GM19468 (cell line): ENCODE results near the gene UQCRHL.
"Not testable (repeated sequence)": the region's sequence is repeated elsewhere in the genome, so short reads cannot be mapped to it uniquely, and the experiment has no call there.

ENCODE experiments used
- ATAC-seq: cut with Tn5 transposase; IDR thresholded peaks from one replicate; pipeline ENCODE4 v1.9.1; 2021; ENCODE audit warnings: mild to moderate bottlenecking, moderate library complexity, moderate number of reproducible peaks; ENCODE audit not compliant: unreplicated experiment; ENCODE audit errors: extremely low read depth

UQCRHL gene

DNA sequence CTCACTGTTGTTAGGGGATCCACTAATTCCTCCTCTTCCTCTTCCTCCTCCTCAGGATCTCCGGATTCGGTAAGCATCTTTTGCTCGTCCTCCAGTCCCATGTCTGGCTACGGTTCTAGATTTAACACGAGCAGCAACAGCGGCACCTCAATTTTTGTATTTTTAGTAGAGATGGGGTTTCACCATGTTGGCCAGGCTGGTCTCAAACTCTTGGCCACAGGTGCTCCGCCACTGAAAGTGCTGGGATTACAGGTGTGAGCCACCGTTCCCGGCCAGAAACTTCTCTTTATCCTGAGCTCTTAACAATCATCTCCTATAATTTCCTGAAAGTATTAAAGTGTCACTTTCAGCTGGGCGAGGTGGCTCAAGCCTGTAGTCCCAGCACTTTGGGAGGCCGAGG, at the start of gene UQCRHL:
Gene UQCRHL, minus strand, starts transcription at position 101 of the 400 bp plus-strand sequence. Its CDS starts 0 bp downstream, at position 101.
- ATAC-seq, result not testable (repeated sequence)

DNA sequence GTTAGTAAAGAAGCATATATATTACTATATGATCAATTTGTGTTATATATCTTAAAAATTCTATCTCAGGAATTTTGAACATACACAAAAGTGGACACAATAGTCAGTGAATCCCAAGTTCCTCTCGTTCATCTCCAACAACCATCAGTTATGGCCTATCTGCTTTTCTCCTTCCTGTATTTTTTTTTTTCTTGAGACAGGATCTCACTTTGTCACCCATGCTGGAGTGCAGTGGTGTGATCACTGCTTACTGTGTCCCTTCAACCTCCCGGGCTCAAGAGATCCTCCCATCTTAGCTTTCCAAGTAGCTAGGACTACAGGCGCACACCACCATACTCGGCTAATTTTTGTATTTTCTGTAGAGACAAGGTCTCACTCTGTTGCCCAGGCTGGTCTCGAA, 49.4 kb upstream of the UQCRHL start:
- ATAC-seq, result no peak

DNA sequence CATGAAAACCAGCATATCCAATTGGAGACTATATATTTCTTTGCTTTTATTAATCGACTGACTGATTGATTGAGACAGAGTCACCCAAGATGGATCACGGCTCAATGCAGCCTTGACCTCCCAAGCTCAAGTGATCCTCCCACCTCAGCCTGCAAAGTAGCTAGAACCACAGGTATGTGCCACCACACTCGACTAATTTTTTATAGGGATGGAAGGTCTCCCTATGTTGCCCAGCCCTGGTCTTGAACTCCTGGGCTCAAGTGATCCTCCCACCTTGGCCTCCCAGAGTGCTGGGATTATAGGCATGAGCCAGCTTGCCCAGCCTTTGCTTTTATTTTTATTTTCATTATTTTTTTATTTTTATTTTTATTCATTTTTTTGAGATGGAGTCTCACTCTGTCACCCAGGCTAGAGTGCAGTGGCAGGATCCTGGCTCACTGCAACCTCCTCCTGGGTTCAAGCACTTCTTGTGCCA, 45.4 kb upstream of the UQCRHL start:
- no peak for ATAC-seq

DNA sequence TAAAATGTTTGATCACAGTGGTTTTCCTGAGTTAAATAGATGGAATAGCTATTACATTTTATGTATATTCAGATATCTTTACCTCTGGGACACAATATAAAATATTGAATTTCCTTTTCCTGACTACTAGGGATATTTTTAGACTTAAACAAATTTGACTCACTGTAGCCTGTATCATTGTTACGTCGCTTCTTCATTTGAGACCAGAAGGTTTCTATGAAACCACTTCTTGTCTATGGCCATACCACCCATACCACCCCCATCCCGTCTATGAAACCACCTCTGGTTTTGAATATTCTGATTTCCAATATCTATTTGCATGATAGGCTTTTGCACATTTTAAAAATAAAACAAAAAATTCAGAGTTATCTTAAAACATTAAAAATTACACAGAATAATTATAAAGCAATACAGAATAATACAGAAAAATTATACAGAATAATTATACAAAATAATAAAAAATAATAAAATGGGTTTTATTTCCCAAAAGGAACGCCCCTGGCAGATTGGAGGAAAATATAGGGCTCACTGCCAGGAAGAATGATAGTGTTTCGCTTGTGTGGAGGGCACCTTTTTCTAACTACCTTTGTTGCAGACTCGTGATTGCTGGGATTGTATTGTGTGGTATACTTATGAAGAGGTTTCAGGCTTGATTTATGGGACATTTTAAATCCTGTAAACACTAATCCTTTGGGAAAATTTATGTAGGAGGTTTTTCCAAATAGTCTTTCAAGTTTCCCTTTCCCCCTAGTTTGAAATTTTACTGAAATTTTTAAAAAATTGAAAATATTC, 44.8 kb upstream of the UQCRHL start:
- no peak for ATAC-seq

DNA sequence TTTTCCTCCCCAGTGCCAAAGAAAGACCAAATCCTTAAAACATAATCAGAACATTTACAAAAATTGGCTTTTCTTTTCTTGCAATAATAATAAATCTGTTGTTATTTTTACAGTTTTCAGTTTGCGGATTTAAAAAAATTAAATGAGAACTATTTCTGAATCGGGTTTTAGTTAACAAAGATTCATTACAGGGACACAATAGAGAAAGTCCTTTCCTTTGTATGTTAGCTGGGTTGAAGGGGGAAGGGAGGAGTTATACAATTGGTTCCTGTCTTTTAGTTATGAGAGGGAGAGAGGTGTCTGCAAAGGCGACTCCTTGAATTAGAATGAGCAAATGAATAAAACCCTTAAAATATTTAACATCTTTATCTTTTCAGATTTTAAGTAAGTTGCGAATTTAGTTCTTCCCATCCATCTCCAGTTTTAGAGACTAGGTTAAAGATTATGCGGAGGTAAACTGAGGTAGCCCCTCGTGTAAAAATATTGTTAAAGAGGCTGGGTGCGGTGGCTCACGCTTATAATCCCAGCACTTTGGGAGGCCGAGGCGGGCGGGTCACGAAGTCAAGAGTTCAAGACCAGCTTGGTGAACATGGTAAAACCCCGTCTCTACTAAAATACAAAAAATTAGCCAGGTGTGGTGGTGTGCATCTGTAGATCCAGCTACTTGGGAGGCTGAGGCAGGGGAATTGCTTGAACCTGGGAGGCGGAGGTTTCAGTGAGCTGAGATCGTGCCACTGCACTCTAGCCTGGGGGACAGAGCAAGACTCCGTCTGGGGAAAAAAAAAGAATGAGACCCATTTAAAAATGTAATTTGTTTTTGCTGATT, 44.0 kb upstream of the UQCRHL start:
- no peak for ATAC-seq

DNA sequence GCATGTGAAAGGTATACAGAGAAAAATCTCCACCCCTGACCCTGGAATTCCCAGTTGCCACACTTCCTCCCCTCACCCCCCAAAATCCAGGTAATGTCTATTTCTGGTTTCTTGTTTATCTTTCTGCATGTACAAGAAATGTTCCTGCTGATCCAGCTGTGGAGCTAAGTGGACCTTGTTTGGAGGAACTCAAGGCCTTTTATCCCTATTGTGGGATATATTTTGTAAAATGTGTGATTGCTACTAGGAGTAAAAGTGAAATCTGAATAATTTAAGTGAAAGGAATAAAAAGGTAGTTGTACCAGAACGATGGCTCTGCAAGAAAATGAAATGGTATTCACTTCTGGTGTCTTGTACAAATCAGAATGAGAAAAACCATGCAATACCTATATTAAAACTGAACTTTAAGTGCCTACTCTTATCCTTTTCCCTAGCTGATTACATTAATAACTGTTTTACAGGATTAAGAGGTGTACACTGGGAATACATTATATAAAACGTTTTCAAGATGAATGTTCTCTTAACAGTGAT, 43.1 kb upstream of the UQCRHL start:
- no peak for ATAC-seq

DNA sequence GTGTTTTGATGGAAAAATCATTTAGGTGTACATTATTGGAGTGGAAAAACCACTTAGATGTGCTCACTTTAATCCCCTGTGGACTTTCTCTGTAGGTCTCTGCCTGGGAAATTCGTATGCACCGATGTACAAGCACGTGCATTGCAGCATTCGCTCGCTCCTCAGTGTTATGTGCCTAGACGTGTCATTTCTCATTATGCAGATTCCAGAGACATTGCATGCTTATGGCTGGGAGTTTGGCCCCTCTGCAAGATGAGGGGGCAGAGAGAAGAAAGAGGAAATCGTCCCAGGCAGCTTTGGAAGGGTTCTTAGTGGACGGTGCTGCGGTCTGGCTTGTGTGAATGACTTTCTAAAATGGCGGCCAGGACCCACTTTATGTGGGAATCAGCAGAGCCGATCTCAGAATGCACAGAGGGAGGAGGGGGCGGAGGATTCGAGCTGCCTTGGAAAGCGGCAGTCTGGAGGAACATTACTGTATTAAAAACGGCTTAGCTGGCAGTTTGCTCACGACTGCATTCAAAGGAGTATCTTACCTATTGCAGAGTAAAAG, 42.4 kb upstream of the UQCRHL start:
- ATAC-seq, result no peak

DNA sequence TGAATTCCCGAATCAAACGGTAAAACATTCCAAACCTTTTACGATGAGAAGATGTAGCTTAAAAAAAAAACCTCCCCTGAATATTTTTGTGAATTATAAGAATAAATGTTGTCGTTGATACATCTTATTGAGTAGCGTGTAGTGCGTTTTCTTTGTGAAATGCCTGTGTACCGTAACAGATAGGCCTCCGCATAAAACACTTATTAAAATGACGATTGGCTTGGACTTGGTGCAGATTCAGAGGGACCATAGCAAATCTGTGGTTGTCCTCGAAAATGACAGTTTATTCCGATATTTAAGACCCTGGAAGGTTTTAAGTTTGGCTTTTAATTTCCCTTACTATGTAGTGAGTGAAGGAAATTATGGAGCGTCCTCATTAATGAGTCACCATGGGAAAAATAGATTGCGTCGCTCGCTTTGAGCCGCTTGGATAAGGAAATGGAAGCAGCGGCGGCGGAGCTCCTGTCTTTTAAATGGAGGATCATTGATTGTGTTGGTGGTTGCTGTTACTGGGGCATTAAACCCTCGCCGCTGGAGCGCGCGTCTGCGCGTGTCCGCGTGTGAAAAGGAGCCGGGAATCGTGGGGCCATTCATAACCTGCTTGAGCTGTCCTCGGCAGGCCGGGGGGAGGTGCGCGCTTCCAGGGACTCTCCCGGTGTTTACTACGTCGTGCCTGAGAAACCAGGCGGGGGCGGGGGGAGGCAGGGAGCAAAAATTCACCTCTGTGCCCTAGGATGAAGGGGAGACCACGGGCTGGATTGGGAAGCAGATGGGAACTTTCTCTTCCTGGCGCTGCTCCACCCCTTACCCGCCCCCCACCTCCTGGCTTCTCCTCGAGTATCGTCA, 41.7 kb upstream of the UQCRHL start:
- no peak for ATAC-seq

DNA sequence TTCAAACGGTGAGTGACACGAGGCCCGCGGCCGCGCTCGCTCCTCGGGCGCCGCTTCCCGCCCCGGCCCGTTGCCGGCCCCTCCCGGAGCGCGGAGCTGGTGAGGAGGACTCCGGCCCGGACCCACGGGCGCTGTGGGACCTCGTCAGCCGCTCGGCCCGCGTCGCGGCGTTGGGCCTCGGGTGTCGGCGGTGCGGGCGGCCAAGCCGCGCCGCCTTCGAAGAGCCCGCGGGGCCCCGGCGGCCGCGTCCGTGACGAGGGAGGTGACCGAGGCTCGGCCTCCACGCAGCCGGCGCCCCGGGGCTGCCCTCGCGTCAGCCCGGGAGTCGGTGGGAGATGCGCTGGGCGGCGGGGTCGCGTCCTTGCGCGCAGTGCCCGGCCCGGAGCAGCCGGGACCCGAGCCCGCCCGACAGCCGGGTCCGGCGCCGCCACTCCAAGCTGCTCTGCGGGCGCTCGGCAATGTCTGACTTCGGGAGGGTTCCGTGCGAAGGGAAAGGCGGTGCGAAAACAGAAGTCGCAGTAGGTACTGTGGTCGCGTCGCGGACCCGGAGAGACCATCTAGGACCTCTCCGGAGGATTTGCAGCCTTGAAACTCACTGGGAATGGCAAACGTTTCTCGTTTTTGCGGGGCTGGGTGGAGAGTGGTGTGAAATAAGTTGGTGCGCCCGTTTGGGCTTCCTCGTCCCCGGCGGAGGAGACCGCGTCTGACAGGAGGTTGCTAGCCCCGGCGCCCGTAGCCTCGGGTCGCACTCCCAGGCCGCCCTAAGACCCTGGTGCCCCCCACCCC, 40.9 kb upstream of the UQCRHL start:
- ATAC-seq, result no peak

DNA sequence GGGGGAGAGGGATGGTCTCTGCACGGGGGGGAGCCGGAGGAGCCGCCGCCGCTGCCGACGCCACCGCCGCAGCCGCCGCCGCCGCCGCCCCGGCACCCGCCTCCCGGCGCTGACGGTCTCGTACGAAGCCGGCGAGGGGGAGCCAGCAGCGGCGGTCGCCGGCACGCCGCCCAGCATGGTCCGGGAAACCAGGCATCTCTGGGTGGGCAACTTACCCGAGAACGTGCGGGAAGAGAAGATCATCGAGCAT, 40.4 kb upstream of the UQCRHL start:
- no peak for ATAC-seq

DNA sequence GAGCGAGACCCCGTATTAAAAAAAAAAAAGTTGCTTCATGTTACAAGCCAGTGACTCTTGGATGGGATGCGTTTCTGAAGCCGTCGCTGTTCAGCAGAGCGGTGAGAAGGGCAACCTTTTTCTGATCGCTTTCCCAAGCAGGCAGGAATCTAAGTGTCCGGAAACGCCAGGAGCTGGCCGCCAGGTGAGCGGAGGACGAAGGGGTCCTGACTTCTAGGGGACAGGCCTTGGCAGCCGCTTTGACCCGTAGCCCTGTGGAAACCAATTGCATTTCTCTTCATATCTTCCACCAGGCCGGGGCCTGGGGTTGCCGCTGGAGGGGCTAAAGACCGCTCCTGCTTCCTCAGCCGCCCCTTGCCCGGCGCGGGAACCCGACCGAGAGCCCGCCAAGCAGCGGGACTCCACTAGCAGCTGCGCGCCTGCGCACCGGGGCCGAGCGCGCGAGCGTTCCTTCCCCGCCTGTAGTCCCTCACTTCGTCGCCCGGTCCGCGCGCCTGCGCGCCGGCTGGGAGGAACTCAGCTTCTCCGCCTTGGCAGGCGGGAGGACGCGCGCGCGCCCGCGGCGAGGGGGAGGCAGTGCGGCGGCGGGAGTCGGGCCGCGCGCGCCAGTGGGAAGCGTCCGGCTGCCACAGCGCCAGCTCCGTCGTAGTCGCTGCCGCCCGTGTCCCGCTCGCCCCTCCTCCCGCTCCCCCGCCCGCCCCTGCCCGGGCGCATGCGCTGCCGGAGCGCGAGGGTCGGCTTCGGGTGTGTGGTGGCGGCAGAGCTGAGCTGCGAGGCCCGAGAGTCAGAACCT, 39.8 kb upstream of the UQCRHL start, which contains the start of gene SPEN:
Gene SPEN, plus strand, starts transcription at position 608 of the 793 bp plus-strand sequence. CDS start 361 bp downstream, outside the sequence.
- peak; percentile 69 for ATAC-seq

DNA sequence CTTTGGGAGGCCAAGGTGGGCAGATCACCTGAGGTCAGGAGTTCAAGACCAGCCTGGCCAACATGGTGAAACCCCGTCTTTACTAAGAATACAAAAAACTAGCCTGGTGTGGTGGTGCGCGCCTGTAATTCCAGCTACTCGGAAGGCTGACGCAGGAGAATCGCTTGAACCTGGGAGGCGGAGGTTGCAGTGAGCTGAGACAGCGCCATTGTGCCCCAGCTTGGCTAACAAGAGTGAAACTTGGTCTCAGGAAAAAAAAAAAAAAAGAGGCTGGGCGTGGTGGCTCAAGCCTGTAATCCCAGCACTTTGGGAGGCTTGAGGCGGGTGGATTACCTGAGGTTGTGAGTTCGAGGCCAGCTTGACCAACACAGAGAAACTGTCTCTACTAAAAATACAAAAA, 38.6 kb upstream of the UQCRHL start:
- ATAC-seq, result not testable (repeated sequence)

DNA sequence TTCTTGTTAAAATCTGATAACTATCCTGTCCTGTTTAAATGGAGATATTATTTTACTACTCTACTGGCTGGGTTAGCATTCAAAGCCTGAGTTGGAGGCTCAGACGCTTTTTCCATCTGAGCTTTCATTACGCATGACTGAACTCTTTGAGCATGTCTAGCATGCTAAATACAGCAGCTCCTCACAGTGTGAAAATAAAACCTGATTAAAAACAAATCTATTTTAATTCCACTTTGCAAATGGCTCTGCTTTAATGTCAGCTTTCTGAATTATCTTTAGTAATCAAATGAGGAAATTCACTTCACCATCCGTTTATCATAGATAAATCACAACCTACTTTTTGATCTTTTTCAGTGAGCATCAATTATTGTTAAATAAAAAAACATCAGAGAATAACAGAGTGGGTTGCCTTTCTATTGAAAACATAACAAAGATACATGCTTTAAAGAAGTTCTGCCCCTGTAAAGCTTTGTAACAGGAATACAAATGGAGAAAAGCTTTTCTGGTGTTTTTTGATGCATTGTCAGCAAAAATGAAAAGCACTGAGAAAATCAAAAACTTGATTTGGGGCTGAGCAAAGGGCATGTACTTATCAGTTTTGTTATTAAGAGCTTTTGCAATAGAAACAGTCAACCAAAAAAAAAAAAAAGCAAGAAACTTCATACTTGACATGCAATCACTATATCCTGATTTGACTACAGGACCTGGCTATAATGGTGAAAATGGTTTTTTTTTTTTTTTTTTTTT, 36.5 kb upstream of the UQCRHL start:
- ATAC-seq, result no peak

DNA sequence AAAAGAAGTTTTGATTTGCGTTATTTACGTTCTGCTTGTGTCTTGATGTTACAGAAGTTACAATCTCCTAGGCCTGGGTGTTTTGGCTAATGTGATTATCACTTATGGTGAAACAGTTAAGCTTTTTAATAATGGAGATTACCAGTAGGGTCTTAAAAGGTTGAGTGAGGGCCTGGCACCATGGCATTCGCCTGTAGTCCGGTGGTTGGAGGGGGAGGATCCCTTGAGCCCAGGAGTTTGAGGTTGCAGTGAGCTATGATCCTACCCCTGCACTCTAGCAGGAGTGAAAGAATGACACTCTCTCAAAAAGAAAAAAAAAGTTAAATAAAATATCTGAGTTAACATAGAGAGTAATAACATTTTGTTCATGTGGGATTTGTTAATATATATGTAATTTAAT, 31.3 kb upstream of the UQCRHL start:
- no peak for ATAC-seq

DNA sequence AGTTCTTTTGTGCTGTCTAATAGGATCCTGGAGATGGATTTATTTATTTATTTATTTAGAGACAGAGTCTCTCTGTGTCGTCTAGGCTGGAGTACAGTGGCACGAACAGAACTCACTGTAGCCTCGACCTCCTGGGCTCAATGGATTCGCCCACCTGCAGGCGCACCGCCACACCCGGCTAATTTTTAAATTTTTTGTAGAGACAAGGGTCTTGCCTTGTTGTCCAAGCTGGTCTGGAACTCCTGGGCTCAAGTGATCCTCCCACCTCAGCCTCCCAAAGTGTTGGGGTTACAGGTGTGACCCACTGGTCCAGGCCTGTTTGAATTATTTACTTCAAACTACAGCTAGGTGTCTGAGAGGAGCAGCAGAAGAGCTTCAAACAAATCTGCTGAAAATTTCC, 30.5 kb upstream of the UQCRHL start:
- ATAC-seq, result no peak

DNA sequence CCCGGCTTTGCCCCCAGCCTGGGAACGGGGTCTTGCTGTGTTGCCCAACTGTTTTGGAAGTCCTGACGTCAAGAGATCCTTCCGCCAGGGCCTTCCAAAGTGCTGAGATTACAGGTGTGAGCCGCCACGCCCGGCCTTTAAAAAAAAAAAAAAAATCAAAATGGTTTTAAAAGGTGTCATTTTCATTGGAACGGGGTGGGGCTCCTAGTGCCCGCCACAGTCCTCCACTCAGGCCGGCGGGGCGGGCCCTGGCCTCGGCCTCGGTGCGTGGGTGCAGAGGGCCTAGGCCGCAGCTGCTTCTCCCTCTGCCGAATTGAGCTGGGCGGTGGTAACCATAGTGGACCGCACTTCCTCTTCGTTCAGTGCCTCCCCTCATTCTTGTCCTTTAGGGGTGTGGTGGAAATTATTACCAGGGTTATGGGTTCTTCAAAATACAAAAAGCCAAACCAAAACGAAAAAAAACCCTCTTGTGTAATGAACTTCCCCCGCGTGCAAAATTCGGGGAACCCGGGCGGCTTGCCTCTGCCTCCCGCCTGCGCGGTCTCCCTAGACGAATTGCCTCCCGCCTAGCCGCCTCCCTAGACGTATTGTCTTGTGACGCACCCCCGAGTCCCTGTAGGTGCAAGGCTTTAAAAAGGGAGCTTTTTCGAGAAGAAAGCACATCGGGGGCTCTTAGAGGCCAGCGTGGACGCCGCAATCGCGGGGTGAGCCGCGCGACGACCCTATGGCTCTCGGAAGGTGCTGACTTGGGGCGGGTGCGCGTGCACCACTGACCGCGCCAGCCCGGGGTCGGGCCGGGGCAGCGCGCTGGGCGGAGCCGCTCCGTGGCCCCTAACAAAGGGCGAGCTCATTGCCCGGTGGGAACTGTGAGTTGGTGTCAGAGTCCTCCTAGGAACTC, 29.6 kb upstream of the UQCRHL start:
- no peak for ATAC-seq

DNA sequence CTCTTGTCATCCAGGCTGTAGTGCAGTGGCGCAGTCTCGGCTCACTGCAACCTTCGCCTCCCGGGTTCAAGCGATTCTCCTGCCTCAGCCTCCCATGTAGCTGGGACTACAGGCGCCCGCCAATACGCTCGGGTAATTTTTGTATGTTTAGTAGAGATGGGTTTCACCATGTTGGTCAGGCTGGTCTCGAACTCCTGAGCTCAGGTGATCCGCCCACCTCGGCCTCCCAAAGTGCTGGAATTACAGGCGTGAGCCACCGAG, 29.0 kb upstream of the UQCRHL start:
- not testable (repeated sequence) for ATAC-seq
